ENCODE data around the gene LRRIQ4. TPM values are rescaled to one million over a fixed set of nuclear protein-coding genes. Genes with fewer than 3 reads are reported as not detected.

LRRIQ4 gene
- 0.38 TPM for total RNA-seq (ENCODE audit: unreplicated experiment)
- long read RNA-seq: 0 reads

DNA sequence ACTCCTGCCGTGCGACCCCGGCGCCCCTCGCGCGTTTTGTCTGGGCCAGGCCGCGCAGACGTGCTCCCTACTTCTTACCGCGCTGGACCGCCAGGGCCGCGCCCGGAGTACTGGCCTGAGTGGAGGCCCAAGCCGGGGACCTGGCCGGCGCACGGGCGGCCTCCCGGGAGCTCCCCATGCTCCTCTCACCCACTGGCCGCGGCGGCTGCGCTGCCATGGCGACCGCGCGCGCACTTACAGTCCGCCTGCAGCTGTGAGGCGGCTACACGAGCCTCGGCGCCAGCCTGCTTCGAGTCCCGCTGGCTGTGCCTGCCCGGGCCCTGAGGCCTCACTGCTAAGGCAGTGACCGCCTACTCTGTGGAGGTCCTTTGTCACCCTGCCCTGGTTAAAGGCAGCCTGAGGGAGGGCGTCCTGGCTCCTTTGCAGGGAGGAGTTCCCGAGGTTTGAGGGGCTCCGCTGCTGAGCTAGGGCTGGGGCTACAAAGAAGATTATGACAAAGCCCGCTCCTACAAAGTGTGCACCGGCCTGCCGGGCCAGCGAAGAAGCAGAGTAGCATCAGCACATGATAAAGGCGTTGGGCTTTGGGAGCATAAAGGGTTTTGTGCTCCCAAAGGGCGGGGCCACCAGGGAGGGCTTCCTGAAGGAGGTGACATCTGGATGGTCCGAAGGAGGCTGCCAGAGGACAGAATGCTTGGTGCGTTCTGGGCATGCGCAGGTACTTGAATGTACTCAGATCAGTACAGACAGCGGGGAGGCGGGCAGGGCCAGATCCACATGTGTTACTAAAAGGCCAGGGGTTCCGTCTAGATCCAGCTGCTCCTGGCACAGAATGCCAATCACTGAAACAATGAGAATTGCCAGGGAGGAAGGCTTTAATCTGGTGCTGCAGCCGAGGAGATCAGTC lies at the start of gene LRRIQ4, which contains the start of gene LRRC34:
Gene LRRIQ4 (plus strand): TSS at position 539 of the 904 bp plus-strand sequence. CDS start 9,052 bp downstream, outside the sequence.
Gene LRRC34 (minus strand): TSS at position 573 of the 904 bp plus-strand sequence. CDS start 356 bp downstream, at position 217.
- H3K27ac Mint-ChIP-seq (ENCODE audit: unreplicated experiment): peak within 1 kb of the TSS; percentile 28

DNA sequence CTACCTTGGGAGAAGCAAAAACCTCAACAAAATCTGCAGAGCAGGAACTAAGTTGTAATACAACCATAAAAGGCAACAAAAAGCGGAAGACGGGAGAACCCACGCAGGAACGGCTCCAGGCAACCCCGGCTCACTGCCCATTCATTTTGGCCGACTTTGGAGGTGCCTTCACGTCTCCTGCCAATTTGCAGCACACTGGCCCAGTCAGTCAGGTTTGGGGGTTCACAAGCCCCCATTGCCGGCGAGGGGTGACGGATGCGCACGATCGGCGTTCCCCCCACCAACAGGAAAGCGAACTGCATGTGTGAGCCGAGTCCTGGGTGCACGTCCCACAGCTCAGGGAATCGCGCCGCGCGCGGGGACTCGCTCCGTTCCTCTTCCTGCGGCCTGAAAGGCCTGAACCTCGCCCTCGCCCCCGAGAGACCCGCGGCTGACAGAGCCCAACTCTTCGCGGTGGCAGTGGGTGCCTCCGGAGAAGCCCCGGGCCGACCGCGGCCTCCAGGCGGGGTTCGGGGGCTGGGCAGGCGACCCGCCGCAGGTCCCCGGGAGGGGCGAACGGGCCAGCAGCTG lies 48.3 kb upstream of the LRRIQ4 start:
- H3K4me1 Mint-ChIP-seq (ENCODE audit: unreplicated experiment): peaks cover 5% of the 10 kb centered on the region
- TF ChIP-seq, protein P1, sequence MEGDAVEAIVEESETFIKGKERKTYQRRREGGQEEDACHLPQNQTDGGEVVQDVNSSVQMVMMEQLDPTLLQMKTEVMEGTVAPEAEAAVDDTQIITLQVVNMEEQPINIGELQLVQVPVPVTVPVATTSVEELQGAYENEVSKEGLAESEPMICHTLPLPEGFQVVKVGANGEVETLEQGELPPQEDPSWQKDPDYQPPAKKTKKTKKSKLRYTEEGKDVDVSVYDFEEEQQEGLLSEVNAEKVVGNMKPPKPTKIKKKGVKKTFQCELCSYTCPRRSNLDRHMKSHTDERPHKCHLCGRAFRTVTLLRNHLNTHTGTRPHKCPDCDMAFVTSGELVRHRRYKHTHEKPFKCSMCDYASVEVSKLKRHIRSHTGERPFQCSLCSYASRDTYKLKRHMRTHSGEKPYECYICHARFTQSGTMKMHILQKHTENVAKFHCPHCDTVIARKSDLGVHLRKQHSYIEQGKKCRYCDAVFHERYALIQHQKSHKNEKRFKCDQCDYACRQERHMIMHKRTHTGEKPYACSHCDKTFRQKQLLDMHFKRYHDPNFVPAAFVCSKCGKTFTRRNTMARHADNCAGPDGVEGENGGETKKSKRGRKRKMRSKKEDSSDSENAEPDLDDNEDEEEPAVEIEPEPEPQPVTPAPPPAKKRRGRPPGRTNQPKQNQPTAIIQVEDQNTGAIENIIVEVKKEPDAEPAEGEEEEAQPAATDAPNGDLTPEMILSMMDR (IDR thresholded peaks at IDR 0.05; ENCODE audit: unreplicated experiment): no peak
- H3K36me3 Mint-ChIP-seq (ENCODE audit: low read depth, unreplicated experiment): peaks cover 20% of the 10 kb centered on the region
- no peaks in the 10 kb centered on the region for H3K9me3 Mint-ChIP-seq (ENCODE audit: unreplicated experiment)
- peak overlapping the region; percentile 90 for H3K4me3 Mint-ChIP-seq (ENCODE audit: unreplicated experiment)
- peak overlapping the region; percentile 90 for H3K27ac Mint-ChIP-seq (ENCODE audit: unreplicated experiment)
- H3K27me3 Mint-ChIP-seq (ENCODE audit: unreplicated experiment): peaks cover 8% of the 10 kb centered on the region
- DNase-seq (ENCODE audit: low spot score): peak; percentile 21

More for the DNA sequence above, at the start of gene LRRIQ4, which contains the start of gene LRRC34:
- DNase-seq (ENCODE audit: low spot score): peak; percentile 67
- H3K9me3 Mint-ChIP-seq (ENCODE audit: unreplicated experiment): peaks cover 4% of the 10 kb centered on the region
- TF ChIP-seq, protein P1 (IDR thresholded peaks at IDR 0.05; ENCODE audit: unreplicated experiment): no peak
- peaks cover 3% of the 10 kb centered on the region for H3K27me3 Mint-ChIP-seq (ENCODE audit: unreplicated experiment)
- peaks cover 12% of the 10 kb centered on the region for H3K36me3 Mint-ChIP-seq (ENCODE audit: low read depth, unreplicated experiment)
- H3K4me3 Mint-ChIP-seq (ENCODE audit: unreplicated experiment): peak within 1 kb of the TSS; percentile 90
- H3K4me1 Mint-ChIP-seq (ENCODE audit: unreplicated experiment): peaks cover 17% of the 10 kb centered on the region

GRCh38 chr3:169764882-169765612 lies 47.6 kb upstream of the LRRIQ4 start, which contains the start of gene TERC:
TSS of gene TERC (minus strand) at chr3:169765060.
- H3K27ac Mint-ChIP-seq (ENCODE audit: unreplicated experiment): peak within 1 kb of the TSS; percentile 91
- H3K9me3 Mint-ChIP-seq (ENCODE audit: unreplicated experiment): no peaks in the 10 kb centered on the region
- peaks cover 9% of the 10 kb centered on the region for H3K27me3 Mint-ChIP-seq (ENCODE audit: unreplicated experiment)
- peak within 1 kb of the TSS; percentile 90 for H3K4me3 Mint-ChIP-seq (ENCODE audit: unreplicated experiment)
- H3K36me3 Mint-ChIP-seq (ENCODE audit: low read depth, unreplicated experiment): peaks cover 20% of the 10 kb centered on the region
- H3K4me1 Mint-ChIP-seq (ENCODE audit: unreplicated experiment): peaks cover 9% of the 10 kb centered on the region
- TF ChIP-seq, protein P1 (IDR thresholded peaks at IDR 0.05; ENCODE audit: unreplicated experiment): no peak
- DNase-seq (ENCODE audit: low spot score): peak; percentile 79

DNA sequence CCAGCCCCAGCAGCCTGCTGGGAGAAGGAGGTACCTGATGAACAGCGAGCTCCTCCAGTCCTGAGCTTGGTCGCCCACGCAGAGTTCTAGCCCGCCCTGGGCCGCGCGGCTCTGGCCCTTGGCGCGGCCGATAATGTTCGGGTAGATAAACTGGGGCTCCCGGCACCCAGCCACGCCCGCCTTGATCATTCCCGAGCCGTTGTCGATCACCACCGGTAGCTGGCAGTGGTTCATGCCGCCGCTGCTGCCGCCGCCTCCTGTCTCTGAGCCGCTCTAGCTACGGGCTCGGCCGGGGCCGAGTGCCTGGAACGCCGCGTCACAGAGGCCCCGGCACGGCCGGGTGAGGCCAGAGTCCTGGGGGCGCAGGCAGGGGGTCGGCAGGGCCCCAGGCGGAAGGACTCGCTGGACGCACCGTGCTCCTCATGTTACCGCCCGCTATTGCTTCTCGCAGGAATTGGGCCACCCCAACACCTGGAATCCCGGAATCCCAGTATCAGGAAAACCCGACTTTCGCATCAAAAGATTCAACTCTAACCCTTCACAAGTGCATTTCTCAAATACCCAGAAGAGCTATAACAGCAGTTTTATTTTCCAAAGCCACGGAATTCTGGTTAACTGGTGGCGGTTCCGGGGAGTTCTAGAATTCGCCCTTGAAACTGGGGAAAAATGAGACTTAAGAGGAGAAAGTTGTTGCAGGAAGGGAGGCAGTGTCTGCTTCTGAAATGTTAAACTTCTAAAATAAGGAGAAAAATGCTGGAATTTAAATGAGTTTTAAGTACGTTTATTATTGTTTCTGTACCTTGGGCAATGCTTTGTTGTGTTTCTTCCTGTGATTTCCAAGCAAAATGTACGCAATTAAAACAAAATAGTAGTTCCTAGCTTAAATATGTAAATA lies 43.1 kb upstream of the LRRIQ4 start, which contains the start of gene ACTRT3:
Gene ACTRT3 (minus strand): TSS at position 275 of the 895 bp plus-strand sequence. CDS start 41 bp downstream, at position 234.
- peaks cover 19% of the 10 kb centered on the region for H3K36me3 Mint-ChIP-seq (ENCODE audit: low read depth, unreplicated experiment)
- H3K4me1 Mint-ChIP-seq (ENCODE audit: unreplicated experiment): peaks cover 18% of the 10 kb centered on the region
- TF ChIP-seq, protein P1 (IDR thresholded peaks at IDR 0.05; ENCODE audit: unreplicated experiment): no peak
- H3K4me3 Mint-ChIP-seq (ENCODE audit: unreplicated experiment): peak within 1 kb of the TSS; percentile 92
- H3K27me3 Mint-ChIP-seq (ENCODE audit: unreplicated experiment): peaks cover 21% of the 10 kb centered on the region
- peak; percentile 77 for DNase-seq (ENCODE audit: low spot score)
- H3K9me3 Mint-ChIP-seq (ENCODE audit: unreplicated experiment): no peaks in the 10 kb centered on the region
- peak within 1 kb of the TSS; percentile 88 for H3K27ac Mint-ChIP-seq (ENCODE audit: unreplicated experiment)

Data from endothelial cell (in vitro differentiated cells).